Measurements from ENCODE around the gene MRPS6.

- TF ChIP-seq, protein P1, sequence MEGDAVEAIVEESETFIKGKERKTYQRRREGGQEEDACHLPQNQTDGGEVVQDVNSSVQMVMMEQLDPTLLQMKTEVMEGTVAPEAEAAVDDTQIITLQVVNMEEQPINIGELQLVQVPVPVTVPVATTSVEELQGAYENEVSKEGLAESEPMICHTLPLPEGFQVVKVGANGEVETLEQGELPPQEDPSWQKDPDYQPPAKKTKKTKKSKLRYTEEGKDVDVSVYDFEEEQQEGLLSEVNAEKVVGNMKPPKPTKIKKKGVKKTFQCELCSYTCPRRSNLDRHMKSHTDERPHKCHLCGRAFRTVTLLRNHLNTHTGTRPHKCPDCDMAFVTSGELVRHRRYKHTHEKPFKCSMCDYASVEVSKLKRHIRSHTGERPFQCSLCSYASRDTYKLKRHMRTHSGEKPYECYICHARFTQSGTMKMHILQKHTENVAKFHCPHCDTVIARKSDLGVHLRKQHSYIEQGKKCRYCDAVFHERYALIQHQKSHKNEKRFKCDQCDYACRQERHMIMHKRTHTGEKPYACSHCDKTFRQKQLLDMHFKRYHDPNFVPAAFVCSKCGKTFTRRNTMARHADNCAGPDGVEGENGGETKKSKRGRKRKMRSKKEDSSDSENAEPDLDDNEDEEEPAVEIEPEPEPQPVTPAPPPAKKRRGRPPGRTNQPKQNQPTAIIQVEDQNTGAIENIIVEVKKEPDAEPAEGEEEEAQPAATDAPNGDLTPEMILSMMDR (IDR thresholded peaks at IDR 0.05 in 2 of 3, conservative IDR thresholded peaks at IDR 0.05 in 1 of 3; ENCODE audit: borderline replicate concordance in 1 of 3, insufficient read depth in 1 of 3, low read depth in 2 of 3, low read length in 2 of 3): no peak
- no peak for TF ChIP-seq YY1 (IDR thresholded peaks at IDR 0.05; ENCODE audit: extremely low read depth, insufficient replicate concordance, low read depth, low read length)
- no peak for TF ChIP-seq POLR2A (IDR thresholded peaks at IDR 0.05; ENCODE audit: borderline replicate concordance, extremely low read depth, insufficient read depth, insufficient read length)
- no peak for TF ChIP-seq SRF (IDR thresholded peaks at IDR 0.05; ENCODE audit: low read depth)
- no peak for TF ChIP-seq SIN3A (IDR thresholded peaks at IDR 0.05; ENCODE audit: low read depth)
- TF ChIP-seq REST (IDR thresholded peaks at IDR 0.05; ENCODE audit: low read depth): no peak
- no peak for TF ChIP-seq EGR1 (IDR thresholded peaks at IDR 0.05; ENCODE audit: low read depth)
- TF ChIP-seq RAD21 (IDR thresholded peaks at IDR 0.05; ENCODE audit: low read depth): no peak
- TF ChIP-seq, protein P2, sequence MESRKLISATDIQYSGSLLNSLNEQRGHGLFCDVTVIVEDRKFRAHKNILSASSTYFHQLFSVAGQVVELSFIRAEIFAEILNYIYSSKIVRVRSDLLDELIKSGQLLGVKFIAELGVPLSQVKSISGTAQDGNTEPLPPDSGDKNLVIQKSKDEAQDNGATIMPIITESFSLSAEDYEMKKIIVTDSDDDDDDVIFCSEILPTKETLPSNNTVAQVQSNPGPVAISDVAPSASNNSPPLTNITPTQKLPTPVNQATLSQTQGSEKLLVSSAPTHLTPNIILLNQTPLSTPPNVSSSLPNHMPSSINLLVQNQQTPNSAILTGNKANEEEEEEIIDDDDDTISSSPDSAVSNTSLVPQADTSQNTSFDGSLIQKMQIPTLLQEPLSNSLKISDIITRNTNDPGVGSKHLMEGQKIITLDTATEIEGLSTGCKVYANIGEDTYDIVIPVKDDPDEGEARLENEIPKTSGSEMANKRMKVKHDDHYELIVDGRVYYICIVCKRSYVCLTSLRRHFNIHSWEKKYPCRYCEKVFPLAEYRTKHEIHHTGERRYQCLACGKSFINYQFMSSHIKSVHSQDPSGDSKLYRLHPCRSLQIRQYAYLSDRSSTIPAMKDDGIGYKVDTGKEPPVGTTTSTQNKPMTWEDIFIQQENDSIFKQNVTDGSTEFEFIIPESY (IDR thresholded peaks at IDR 0.05; ENCODE audit: extremely low read depth, insufficient replicate concordance, low read length): no peak
- no peak for TF ChIP-seq POLR2AphosphoS5 (IDR thresholded peaks at IDR 0.05; ENCODE audit: low read depth, low read length)
Observed at GRCh38 chr21:34120867-34121266, 47.5 kb downstream of the MRPS6 start.
